Measurements from ENCODE around the gene NR1H4. TPM values are rescaled to one million over a fixed set of nuclear protein-coding genes. Genes with fewer than 3 reads are reported as not detected.
"Not testable (repeated sequence)": the region's sequence is repeated elsewhere in the genome, so short reads cannot be mapped to it uniquely, and the experiment has no call there.

Gene NR1H4
- 0.81 to 1.9 TPM (median 1.4 TPM) in 3 replicates for total RNA-seq

DNA sequence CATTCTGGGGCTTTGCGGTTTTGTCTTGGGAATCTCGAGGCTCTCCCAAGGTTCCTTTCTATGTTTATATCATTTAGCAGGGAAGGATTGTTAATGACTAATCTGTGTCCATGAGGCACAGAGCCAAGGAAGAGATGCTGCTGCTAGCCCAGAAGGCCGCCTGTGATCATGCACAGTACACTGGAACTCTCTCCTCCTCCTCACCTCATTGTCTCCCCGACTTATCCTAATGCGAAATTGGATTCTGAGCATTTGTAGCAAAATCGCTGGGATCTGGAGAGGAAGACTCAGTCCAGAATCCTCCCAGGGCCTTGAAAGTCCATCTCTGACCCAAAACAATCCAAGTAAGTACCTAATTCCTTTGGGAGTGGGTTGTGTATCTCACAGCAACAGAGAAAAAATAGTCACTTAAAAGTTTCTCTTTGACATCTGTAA lies at the start of gene NR1H4:
Gene NR1H4 (plus strand): TSS at position 151 of the 435 bp plus-strand sequence. CDS start 19,458 bp downstream, outside the sequence.
- H3K4me1 Mint-ChIP-seq: peaks cover 8% of the 10 kb centered on the region
- no peaks in the 10 kb centered on the region for H3K36me3 Mint-ChIP-seq
- no peak within 1 kb of the TSS for H3K4me3 Mint-ChIP-seq
- peak within 1 kb of the TSS; percentile 15 for H3K27ac Mint-ChIP-seq
- DNase-seq (ENCODE audit: low spot score in 2 of 2, unreplicated experiment in 2 of 2): no peak
- no peaks in the 10 kb centered on the region for H3K9me3 Mint-ChIP-seq
- no peaks in the 10 kb centered on the region for H3K27me3 Mint-ChIP-seq (ENCODE audit: low read depth)
- TF ChIP-seq, protein P1, sequence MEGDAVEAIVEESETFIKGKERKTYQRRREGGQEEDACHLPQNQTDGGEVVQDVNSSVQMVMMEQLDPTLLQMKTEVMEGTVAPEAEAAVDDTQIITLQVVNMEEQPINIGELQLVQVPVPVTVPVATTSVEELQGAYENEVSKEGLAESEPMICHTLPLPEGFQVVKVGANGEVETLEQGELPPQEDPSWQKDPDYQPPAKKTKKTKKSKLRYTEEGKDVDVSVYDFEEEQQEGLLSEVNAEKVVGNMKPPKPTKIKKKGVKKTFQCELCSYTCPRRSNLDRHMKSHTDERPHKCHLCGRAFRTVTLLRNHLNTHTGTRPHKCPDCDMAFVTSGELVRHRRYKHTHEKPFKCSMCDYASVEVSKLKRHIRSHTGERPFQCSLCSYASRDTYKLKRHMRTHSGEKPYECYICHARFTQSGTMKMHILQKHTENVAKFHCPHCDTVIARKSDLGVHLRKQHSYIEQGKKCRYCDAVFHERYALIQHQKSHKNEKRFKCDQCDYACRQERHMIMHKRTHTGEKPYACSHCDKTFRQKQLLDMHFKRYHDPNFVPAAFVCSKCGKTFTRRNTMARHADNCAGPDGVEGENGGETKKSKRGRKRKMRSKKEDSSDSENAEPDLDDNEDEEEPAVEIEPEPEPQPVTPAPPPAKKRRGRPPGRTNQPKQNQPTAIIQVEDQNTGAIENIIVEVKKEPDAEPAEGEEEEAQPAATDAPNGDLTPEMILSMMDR (IDR thresholded peaks at IDR 0.05; ENCODE audit: unreplicated experiment): no peak

DNA sequence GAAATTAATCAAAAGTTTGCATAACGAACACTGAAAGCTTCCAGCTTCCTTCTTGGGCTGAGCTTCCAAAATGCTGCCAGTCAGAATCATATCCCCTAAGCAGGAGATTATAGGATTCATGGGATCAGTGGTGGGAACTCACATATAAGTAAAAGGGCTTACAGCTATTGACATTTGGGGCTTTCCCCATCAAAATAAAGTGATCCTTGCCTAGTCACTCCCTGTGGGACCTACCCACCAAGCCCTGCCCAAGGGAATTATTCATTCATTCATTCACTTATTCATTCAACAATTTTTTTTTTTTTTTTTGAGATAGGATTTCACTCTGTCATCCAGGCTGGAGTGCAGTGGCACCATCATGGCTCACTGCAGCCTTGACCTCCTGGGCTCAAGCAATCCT lies 47.5 kb upstream of the NR1H4 start:
- no peak overlapping the region for H3K27ac Mint-ChIP-seq
- TF ChIP-seq, protein P1 (IDR thresholded peaks at IDR 0.05; ENCODE audit: unreplicated experiment): no peak
- DNase-seq (ENCODE audit: low spot score in 2 of 2, unreplicated experiment in 2 of 2): no peak
- H3K27me3 Mint-ChIP-seq (ENCODE audit: low read depth): no peaks in the 10 kb centered on the region
- no peaks in the 10 kb centered on the region for H3K4me1 Mint-ChIP-seq
- no peaks in the 10 kb centered on the region for H3K36me3 Mint-ChIP-seq
- H3K4me3 Mint-ChIP-seq: no peak overlapping the region
- H3K9me3 Mint-ChIP-seq: peaks cover 14% of the 10 kb centered on the region

DNA sequence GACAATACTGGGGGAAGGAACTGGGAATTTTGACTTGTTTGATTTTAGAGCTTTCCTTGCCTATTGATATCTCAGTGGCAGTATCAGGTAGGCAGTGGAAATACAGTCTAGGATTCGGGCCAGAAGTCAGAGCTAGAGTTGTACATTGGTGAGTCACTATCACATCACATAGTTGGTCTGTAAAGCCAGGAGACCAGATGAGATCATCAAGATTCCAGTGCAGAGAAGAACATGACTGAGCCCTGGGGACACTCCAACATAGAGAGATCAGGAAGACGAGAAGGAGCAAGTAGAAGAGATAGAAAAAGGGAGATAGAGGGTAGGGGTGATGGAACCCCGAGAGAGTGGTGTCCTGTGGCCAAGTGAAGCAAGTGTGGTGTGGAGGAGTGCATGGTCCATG lies 46.6 kb upstream of the NR1H4 start:
- TF ChIP-seq, protein P1 (IDR thresholded peaks at IDR 0.05; ENCODE audit: unreplicated experiment): no peak
- no peak for DNase-seq (ENCODE audit: low spot score in 2 of 2, unreplicated experiment in 2 of 2)
- H3K27me3 Mint-ChIP-seq (ENCODE audit: low read depth): no peaks in the 10 kb centered on the region
- H3K4me1 Mint-ChIP-seq: no peaks in the 10 kb centered on the region
- H3K9me3 Mint-ChIP-seq: peaks cover 14% of the 10 kb centered on the region
- H3K4me3 Mint-ChIP-seq: no peak overlapping the region
- no peaks in the 10 kb centered on the region for H3K36me3 Mint-ChIP-seq
- no peak overlapping the region for H3K27ac Mint-ChIP-seq

DNA sequence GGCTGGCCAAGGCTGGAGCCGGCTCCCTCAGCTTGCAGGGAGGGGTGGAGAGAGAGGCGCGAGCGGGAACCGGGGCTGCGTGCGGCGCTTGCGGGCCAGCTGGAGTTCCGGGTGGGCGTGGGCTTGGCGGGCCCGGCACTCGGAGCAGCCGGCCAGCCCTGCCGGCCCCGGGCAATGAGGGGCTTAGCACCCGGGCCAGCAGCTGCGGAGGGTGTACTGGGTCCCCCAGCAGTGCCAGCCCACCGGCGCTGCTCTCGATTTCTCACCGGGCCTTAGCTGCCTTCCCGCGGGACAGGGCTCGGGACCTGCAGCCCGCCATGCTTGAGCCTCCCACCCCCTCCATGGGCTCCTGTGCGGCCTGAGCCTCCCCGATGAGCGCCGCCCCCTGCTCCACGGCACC lies 43.4 kb upstream of the NR1H4 start:
- not testable (repeated sequence) for H3K4me3 Mint-ChIP-seq; H3K9me3 Mint-ChIP-seq; DNase-seq (ENCODE audit: low spot score in 2 of 2, unreplicated experiment in 2 of 2); H3K27ac Mint-ChIP-seq; H3K4me1 Mint-ChIP-seq; H3K27me3 Mint-ChIP-seq (ENCODE audit: low read depth); H3K36me3 Mint-ChIP-seq

DNA sequence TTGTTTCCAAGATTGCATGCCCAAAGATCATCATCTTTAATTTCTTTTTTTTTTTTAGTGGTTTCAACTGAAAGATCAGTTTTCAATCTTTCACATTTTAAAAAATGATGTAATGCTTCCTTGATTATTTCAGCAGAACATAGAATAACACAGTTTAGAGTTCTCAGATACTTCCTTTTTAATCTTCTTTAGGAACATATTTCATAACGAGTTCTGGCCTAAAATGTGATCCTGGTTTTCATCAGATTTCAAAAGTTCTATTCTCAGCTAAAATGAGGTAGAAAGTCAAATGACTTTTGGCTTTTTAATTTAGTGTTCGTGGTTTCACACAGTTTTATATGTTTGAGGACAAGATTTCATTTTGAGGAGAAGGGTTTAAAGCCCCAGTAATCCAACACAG lies 40.0 kb upstream of the NR1H4 start:
- no peak overlapping the region for H3K27ac Mint-ChIP-seq

DNA sequence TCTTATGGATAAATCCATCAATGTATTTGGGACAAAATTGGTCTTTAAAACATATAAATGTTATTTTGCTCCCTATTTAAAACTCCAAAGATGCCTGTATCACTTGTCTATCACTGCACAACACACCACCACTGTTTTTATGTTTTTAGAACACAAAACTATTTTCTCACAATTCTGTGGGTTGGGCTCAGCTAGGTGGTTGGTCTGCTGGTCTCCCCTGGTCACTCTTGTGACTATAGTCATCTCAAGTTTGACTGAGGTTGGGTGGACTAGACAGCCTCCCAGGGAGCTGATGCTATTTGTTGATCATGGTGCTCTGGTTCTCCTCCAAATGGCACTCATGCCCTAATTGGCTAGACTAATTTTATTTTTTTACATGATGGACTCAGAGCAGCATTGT lies 39.5 kb upstream of the NR1H4 start:
- no peaks in the 10 kb centered on the region for H3K27me3 Mint-ChIP-seq (ENCODE audit: low read depth)
- TF ChIP-seq, protein P1 (IDR thresholded peaks at IDR 0.05; ENCODE audit: unreplicated experiment): no peak
- no peak for DNase-seq (ENCODE audit: low spot score in 2 of 2, unreplicated experiment in 2 of 2)
- no peak overlapping the region for H3K27ac Mint-ChIP-seq
- H3K36me3 Mint-ChIP-seq: no peaks in the 10 kb centered on the region
- no peak overlapping the region for H3K4me3 Mint-ChIP-seq
- peaks cover 4% of the 10 kb centered on the region for H3K9me3 Mint-ChIP-seq
- H3K4me1 Mint-ChIP-seq: peaks cover 6% of the 10 kb centered on the region

More for the DNA sequence above, 40.0 kb upstream of the NR1H4 start:
- H3K27me3 Mint-ChIP-seq (ENCODE audit: low read depth): no peaks in the 10 kb centered on the region
- DNase-seq (ENCODE audit: low spot score in 2 of 2, unreplicated experiment in 2 of 2): no peak
- H3K4me1 Mint-ChIP-seq: peaks cover 6% of the 10 kb centered on the region
- peaks cover 4% of the 10 kb centered on the region for H3K9me3 Mint-ChIP-seq
- TF ChIP-seq, protein P1 (IDR thresholded peaks at IDR 0.05; ENCODE audit: unreplicated experiment): no peak
- no peaks in the 10 kb centered on the region for H3K36me3 Mint-ChIP-seq
- no peak overlapping the region for H3K4me3 Mint-ChIP-seq

Measured in mesothelial cell of epicardium (in vitro differentiated cells).